Gastroesophageal sphincter (tissue), 4 donors: ENCODE measurements around the gene UTP25. TPM values are rescaled to one million over a fixed set of nuclear protein-coding genes. Genes with fewer than 3 reads are reported as not detected.
"Not testable (repeated sequence)": the region's sequence is repeated elsewhere in the genome, so short reads cannot be mapped to it uniquely, and the experiment has no call there.

ENCODE experiments used
- ATAC-seq: fragments of 150-250 bp; one replicate; pipeline ENCODE4 v1.9.1; 2016; ENCODE audit warnings: mild to moderate bottlenecking, moderate library complexity
- H3K27ac ChIP-seq, 4 donors: fragments of 200-600 bp; sonication (generic) in 3 of 4; 1 replicate in 3 of 4; 2 replicates in 1 of 4; pipeline ENCODE4 v1.5.1; 2016 to 2019
- H3K27me3 ChIP-seq: fragments of 200-600 bp; sonication (generic); one replicate; pipeline ENCODE4 v1.5.1; 2019
- H3K36me3 ChIP-seq, 2 donors: fragments of 200-600 bp; sonication (generic); one replicate each; pipeline ENCODE4 v1.5.1; 2019; ENCODE audit warnings: control low read depth in 1 of 2
- H3K4me1 ChIP-seq, 3 donors: fragments of 200-600 bp; sonication (generic); 1 replicate in 2 of 3; 2 replicates in 1 of 3; pipeline ENCODE4 v1.5.1; 2016 to 2019; ENCODE audit warnings: control low read depth in 2 of 3
- H3K4me3 ChIP-seq, 2 donors: fragments of 200-600 bp; sonication (generic); one replicate each; pipeline ENCODE4 v1.5.1; 2019; ENCODE audit warnings: mild to moderate bottlenecking in 1 of 2, moderate library complexity in 1 of 2
- H3K9me3 ChIP-seq, 3 donors: fragments of 200-600 bp; sonication (generic); one replicate each; pipeline ENCODE4 v1.5.1; 2017 to 2019; ENCODE audit warnings: control low read depth in 2 of 3
- EP300 ChIP-seq: sonication (generic); formaldehyde crosslinking; IDR thresholded peaks from one replicate; pipeline ENCODE4 v1.6.1; 2017; ENCODE audit warnings: antibody characterized with exemption, mild to moderate bottlenecking
- POLR2A ChIP-seq, 2 donors: fragments of 450-650 bp; IDR thresholded peaks; one replicate each; pipeline ENCODE4 v1.6.1; 2017; ENCODE audit warnings: antibody characterized with exemption in 2 of 2, mild to moderate bottlenecking in 2 of 2, moderate library complexity in 1 of 2
- POLR2AphosphoS5 ChIP-seq: sonication (generic); formaldehyde crosslinking; IDR thresholded peaks from one replicate; pipeline ENCODE4 v1.6.1; 2017; ENCODE audit warnings: antibody characterized with exemption
- WGBS, 2 donors: methylation state at CpG; one replicate each; pipeline ENCODE4 v1.1.5; 2018; ENCODE audit warnings: low coverage in 1 of 2; 5-methylcytosine and 5-hydroxymethylcytosine counted together
- total RNA-seq, 4 donors: library from RNA; depleted of rRNA; stranded (reverse); fragments of >200 nt; gene quantifications; one replicate each; pipeline ENCODE4 v1.1.0, GENCODE V29; 2016
- TF ChIP-seq, protein P1 (sequence below), 4 experiments: fragments of 200-600 bp in 2 of 4; fragments of 450-650 bp in 2 of 4; sonication (generic) in 1 of 4; IDR thresholded peaks; one replicate each; pipeline ENCODE4 v1.5.1; 2017 to 2019; ENCODE audit warnings: antibody characterized with exemption in 4 of 4, mild to moderate bottlenecking in 2 of 4, moderate library complexity in 2 of 4

UTP25 gene
- total RNA-seq, 4 donors from 2014 or later, result 4.5 to 8.7 (median 8.0) TPM

DNA sequence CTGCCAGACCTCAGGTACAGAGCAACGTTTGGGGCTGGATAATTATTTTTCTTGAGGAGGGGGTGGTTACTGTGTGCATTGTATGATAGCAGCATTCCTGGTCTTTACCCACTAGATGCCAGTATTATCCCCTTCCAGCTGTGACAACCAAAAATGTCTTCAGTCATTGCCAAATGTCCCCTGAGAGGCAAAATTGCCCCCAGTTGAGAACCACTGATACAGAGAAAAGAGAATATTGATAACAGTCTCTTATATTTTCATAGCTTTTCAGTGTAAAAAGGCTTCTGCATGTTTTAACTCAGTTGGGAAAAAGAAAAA lies 58.4 kb downstream of the UTP25 start:
- Histone ChIP-seq H3K4me3 (no peak overlapping the region), H3K4me1 (no peaks in the 10 kb centered on the region), H3K36me3 (no peaks in the 10 kb centered on the region), H3K27me3 (peaks cover 9% of the 10 kb centered on the region), H3K27ac (no peak overlapping the region), H3K9me3 (no peaks in the 10 kb centered on the region)
- no peak for ATAC-seq
- TF ChIP-seq POLR2A (IDR thresholded peaks at IDR 0.05), result no peak
- TF ChIP-seq, protein P1, sequence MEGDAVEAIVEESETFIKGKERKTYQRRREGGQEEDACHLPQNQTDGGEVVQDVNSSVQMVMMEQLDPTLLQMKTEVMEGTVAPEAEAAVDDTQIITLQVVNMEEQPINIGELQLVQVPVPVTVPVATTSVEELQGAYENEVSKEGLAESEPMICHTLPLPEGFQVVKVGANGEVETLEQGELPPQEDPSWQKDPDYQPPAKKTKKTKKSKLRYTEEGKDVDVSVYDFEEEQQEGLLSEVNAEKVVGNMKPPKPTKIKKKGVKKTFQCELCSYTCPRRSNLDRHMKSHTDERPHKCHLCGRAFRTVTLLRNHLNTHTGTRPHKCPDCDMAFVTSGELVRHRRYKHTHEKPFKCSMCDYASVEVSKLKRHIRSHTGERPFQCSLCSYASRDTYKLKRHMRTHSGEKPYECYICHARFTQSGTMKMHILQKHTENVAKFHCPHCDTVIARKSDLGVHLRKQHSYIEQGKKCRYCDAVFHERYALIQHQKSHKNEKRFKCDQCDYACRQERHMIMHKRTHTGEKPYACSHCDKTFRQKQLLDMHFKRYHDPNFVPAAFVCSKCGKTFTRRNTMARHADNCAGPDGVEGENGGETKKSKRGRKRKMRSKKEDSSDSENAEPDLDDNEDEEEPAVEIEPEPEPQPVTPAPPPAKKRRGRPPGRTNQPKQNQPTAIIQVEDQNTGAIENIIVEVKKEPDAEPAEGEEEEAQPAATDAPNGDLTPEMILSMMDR (IDR thresholded peaks at IDR 0.05), result no peak
- TF ChIP-seq POLR2AphosphoS5, result no peak
- TF ChIP-seq EP300, result no peak
- WGBS, 2 donors, result 0 to 7% methylated on average over 1 of the region's 1 CpG

- H3K4me3 ChIP-seq, H3K27ac ChIP-seq, ATAC-seq, H3K4me1 ChIP-seq, H3K36me3 ChIP-seq, H3K27me3 ChIP-seq, H3K9me3 ChIP-seq: not testable (repeated sequence)
- 59 to 74% methylated on average over 8 to 11 of the region's 31 CpGs for WGBS, 2 donors
Observed at GRCh38 chr1:209888291-209889076, 60.7 kb downstream of the UTP25 start.

- Histone ChIP-seq H3K36me3 (no peaks in the 10 kb centered on the region), H3K4me3 (no peak overlapping the region), H3K4me1 (no peaks in the 10 kb centered on the region), H3K27ac (no peak overlapping the region), H3K9me3 (no peaks in the 10 kb centered on the region), H3K27me3 (no peaks in the 10 kb centered on the region)
- no CpG with 5 or more reads among the region's 35 CpGs for WGBS, 2 donors
- no peak for ATAC-seq
- TF ChIP-seq EP300 (no peak), POLR2AphosphoS5 (no peak), POLR2A (IDR thresholded peaks at IDR 0.05) (no peak)
- TF ChIP-seq, protein P1 (IDR thresholded peaks at IDR 0.05), result no peak
Observed at GRCh38 chr1:209889077-209889418, 61.3 kb downstream of the UTP25 start.

DNA sequence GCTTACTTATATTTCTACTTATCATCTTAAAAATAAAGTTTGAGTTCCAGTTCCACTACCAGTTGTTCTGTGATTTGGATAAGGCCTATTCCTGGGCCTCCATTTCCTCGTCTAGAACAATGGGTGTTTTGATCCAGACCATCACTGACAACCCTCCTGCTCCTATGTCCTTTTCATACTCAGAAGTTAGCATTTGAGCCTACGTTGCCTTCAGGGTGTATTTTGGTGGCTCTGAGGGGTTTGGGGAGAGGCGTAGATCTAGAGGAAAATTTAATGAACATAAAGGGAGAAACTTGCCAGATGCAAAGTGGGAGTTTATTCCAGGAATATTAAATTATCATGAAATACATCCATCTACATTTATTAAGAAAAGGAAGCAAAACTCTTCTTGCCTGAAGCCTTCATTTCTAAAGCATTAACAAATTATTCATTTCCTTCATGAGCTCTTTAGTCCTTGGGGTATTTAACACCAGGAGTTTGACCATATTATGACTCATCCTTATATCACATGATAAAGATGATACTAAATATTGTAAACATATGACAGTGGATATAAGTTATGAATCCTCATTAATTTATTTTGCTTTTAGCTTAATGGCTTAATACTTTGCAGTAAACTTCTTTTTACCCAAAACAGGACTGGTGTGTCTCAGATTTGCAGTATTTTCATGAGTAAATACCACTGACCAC lies 63.0 kb downstream of the UTP25 start:
- no peaks in the 10 kb centered on the region for H3K9me3 ChIP-seq
- no peaks in the 10 kb centered on the region for H3K4me1 ChIP-seq
- 31 to 43% methylated on average over 1 to 3 of the region's 3 CpGs for WGBS, 2 donors
- no peak overlapping the region for H3K4me3 ChIP-seq
- no peak overlapping the region for H3K27ac ChIP-seq
- TF ChIP-seq, protein P1 (IDR thresholded peaks at IDR 0.05), result no peak
- no peak for TF ChIP-seq EP300
- no peak for TF ChIP-seq POLR2A (IDR thresholded peaks at IDR 0.05)
- no peak for TF ChIP-seq POLR2AphosphoS5
- H3K36me3 ChIP-seq, result no peaks in the 10 kb centered on the region
- H3K27me3 ChIP-seq, result peaks cover under 1% of the 10 kb centered on the region
- ATAC-seq, result no peak

DNA sequence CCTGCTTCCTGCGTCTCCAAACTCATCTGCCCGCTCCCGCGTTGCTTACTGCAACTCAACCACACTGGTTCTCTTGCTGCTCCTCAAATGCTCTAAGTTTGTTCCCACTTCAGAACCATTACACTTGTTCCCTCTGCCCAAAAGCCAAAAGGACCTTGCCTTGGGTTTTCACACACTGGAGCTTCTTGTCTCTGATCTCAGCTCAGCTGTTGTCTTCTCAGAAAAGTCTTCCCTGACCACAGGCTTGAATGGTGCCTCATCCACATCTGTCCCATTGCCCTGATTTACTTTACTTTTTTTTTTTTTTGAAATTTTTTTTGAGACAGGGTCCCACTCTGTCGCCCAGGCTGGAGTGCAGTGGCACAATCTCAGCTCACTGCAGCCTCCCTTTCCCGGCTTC lies 66.0 kb downstream of the UTP25 start:
- no peak for TF ChIP-seq POLR2A (IDR thresholded peaks at IDR 0.05)
- TF ChIP-seq, protein P1 (IDR thresholded peaks at IDR 0.05), result no peak
- no peak for TF ChIP-seq EP300
- TF ChIP-seq POLR2AphosphoS5, result no peak
- no peaks in the 10 kb centered on the region for H3K9me3 ChIP-seq
- no peak overlapping the region for H3K27ac ChIP-seq
- ATAC-seq, result no peak
- H3K4me3 ChIP-seq, result no peak overlapping the region
- H3K4me1 ChIP-seq, result no peaks in the 10 kb centered on the region
- WGBS, 2 donors, result 80 to 89% methylated on average over 3 to 6 of the region's 6 CpGs
- no peaks in the 10 kb centered on the region for H3K36me3 ChIP-seq
- H3K27me3 ChIP-seq, result peaks cover 3% of the 10 kb centered on the region
